ENCODE measurements around the gene EDIL3.
"Not testable (repeated sequence)": the region's sequence is repeated elsewhere in the genome, so short reads cannot be mapped to it uniquely, and the experiment has no call there.

The EDIL3 gene

GRCh38 chr5:84163671-84164070 is 221.0 kb downstream of the EDIL3 start:
- H3K9me3 ChIP-seq (ENCODE audit: low read length): no peaks in the 10 kb centered on the region
- no peaks in the 10 kb centered on the region for H3K9me2 ChIP-seq (ENCODE audit: low read depth, low read length)
- no peak overlapping the region for H3K9ac ChIP-seq (ENCODE audit: low read length)
- no peaks in the 10 kb centered on the region for H4K20me1 ChIP-seq (ENCODE audit: insufficient read depth, low read length)
- no peak for TF ChIP-seq CTCF (IDR thresholded peaks at IDR 0.05; ENCODE audit: low read length)
- TF ChIP-seq EZH2 (IDR thresholded peaks at IDR 0.05; ENCODE audit: borderline replicate concordance, low read length): no peak
- H3K27me3 ChIP-seq (ENCODE audit: insufficient read depth, low read length): no peaks in the 10 kb centered on the region
- no peaks in the 10 kb centered on the region for H3K79me2 ChIP-seq (ENCODE audit: insufficient read depth, low read length)
- H3F3A ChIP-seq (ENCODE audit: insufficient read depth, low read length): no peaks in the 10 kb centered on the region
- H3K27ac ChIP-seq (ENCODE audit: low read depth, low read length, poor library complexity, severe bottlenecking): no peak overlapping the region
- H3K4me3 ChIP-seq (ENCODE audit: low read depth, low read length, poor library complexity, severe bottlenecking): no peak overlapping the region
- no peaks in the 10 kb centered on the region for H3K36me3 ChIP-seq (ENCODE audit: insufficient read depth, low read length)
- H3K4me1 ChIP-seq (ENCODE audit: insufficient read depth, low read length, severe bottlenecking): no peaks in the 10 kb centered on the region
- H2AFZ ChIP-seq (ENCODE audit: low read length): no peak overlapping the region
- no peak overlapping the region for H3K4me2 ChIP-seq (ENCODE audit: low read length)

GRCh38 chr5:84162695-84163094 is 222.0 kb downstream of the EDIL3 start:
- no peak for TF ChIP-seq EZH2 (IDR thresholded peaks at IDR 0.05; ENCODE audit: borderline replicate concordance, low read length)
- TF ChIP-seq CTCF (IDR thresholded peaks at IDR 0.05; ENCODE audit: low read length): no peak
- Histone ChIP-seq H3K4me3 (ENCODE audit: low read depth, low read length, poor library complexity, severe bottlenecking) (no peak overlapping the region), H3F3A (ENCODE audit: insufficient read depth, low read length) (no peaks in the 10 kb centered on the region), H3K36me3 (ENCODE audit: insufficient read depth, low read length) (no peaks in the 10 kb centered on the region), H3K4me1 (ENCODE audit: insufficient read depth, low read length, severe bottlenecking) (no peaks in the 10 kb centered on the region), H3K9ac (ENCODE audit: low read length) (no peak overlapping the region), H3K9me2 (ENCODE audit: low read depth, low read length) (no peaks in the 10 kb centered on the region), H4K20me1 (ENCODE audit: insufficient read depth, low read length) (no peaks in the 10 kb centered on the region), H3K9me3 (ENCODE audit: low read length) (no peaks in the 10 kb centered on the region), H3K27me3 (ENCODE audit: insufficient read depth, low read length) (no peaks in the 10 kb centered on the region), H2AFZ (ENCODE audit: low read length) (no peak overlapping the region), H3K79me2 (ENCODE audit: insufficient read depth, low read length) (no peaks in the 10 kb centered on the region), H3K4me2 (ENCODE audit: low read length) (no peak overlapping the region), H3K27ac (ENCODE audit: low read depth, low read length, poor library complexity, severe bottlenecking) (no peak overlapping the region)

- not testable (repeated sequence) for H2AFZ ChIP-seq (ENCODE audit: low read length); H3K9ac ChIP-seq (ENCODE audit: low read length); H4K20me1 ChIP-seq (ENCODE audit: insufficient read depth, low read length); H3F3A ChIP-seq (ENCODE audit: insufficient read depth, low read length); H3K27me3 ChIP-seq (ENCODE audit: insufficient read depth, low read length); H3K27ac ChIP-seq (ENCODE audit: low read depth, low read length, poor library complexity, severe bottlenecking); H3K9me2 ChIP-seq (ENCODE audit: low read depth, low read length); H3K36me3 ChIP-seq (ENCODE audit: insufficient read depth, low read length); H3K79me2 ChIP-seq (ENCODE audit: insufficient read depth, low read length); H3K9me3 ChIP-seq (ENCODE audit: low read length); H3K4me3 ChIP-seq (ENCODE audit: low read depth, low read length, poor library complexity, severe bottlenecking); H3K4me1 ChIP-seq (ENCODE audit: insufficient read depth, low read length, severe bottlenecking); H3K4me2 ChIP-seq (ENCODE audit: low read length)
Observed at GRCh38 chr5:84160650-84161049, 224.0 kb downstream of the EDIL3 start.

GRCh38 chr5:84149094-84149493 is 235.6 kb downstream of the EDIL3 start:
- Histone ChIP-seq H3K36me3 (ENCODE audit: insufficient read depth, low read length) (no peaks in the 10 kb centered on the region), H3K4me1 (ENCODE audit: insufficient read depth, low read length, severe bottlenecking) (no peaks in the 10 kb centered on the region), H4K20me1 (ENCODE audit: insufficient read depth, low read length) (no peaks in the 10 kb centered on the region), H3K9me3 (ENCODE audit: low read length) (no peaks in the 10 kb centered on the region), H2AFZ (ENCODE audit: low read length) (no peak overlapping the region), H3K27me3 (ENCODE audit: insufficient read depth, low read length) (no peaks in the 10 kb centered on the region), H3K9ac (ENCODE audit: low read length) (no peak overlapping the region), H3K4me2 (ENCODE audit: low read length) (no peak overlapping the region), H3K9me2 (ENCODE audit: low read depth, low read length) (no peaks in the 10 kb centered on the region), H3F3A (ENCODE audit: insufficient read depth, low read length) (no peaks in the 10 kb centered on the region), H3K79me2 (ENCODE audit: insufficient read depth, low read length) (no peaks in the 10 kb centered on the region), H3K4me3 (ENCODE audit: low read depth, low read length, poor library complexity, severe bottlenecking) (no peak overlapping the region), H3K27ac (ENCODE audit: low read depth, low read length, poor library complexity, severe bottlenecking) (no peak overlapping the region)
- TF ChIP-seq CTCF (IDR thresholded peaks at IDR 0.05; ENCODE audit: low read length): no peak
- no peak for TF ChIP-seq EZH2 (IDR thresholded peaks at IDR 0.05; ENCODE audit: borderline replicate concordance, low read length)

Data from OCI-LY1 (cell line).